ENCODE results near the gene DSCAML1. TPM values are rescaled to one million over a fixed set of nuclear protein-coding genes. Genes with fewer than 3 reads are reported as not detected.

Gene DSCAML1
- total and polyA plus RNA-seq, 2 of the 8 experiments (the other 6 are each of a cell fraction or from before 2014, with no cell fraction given), result 0.19 to 0.24 TPM

DNA sequence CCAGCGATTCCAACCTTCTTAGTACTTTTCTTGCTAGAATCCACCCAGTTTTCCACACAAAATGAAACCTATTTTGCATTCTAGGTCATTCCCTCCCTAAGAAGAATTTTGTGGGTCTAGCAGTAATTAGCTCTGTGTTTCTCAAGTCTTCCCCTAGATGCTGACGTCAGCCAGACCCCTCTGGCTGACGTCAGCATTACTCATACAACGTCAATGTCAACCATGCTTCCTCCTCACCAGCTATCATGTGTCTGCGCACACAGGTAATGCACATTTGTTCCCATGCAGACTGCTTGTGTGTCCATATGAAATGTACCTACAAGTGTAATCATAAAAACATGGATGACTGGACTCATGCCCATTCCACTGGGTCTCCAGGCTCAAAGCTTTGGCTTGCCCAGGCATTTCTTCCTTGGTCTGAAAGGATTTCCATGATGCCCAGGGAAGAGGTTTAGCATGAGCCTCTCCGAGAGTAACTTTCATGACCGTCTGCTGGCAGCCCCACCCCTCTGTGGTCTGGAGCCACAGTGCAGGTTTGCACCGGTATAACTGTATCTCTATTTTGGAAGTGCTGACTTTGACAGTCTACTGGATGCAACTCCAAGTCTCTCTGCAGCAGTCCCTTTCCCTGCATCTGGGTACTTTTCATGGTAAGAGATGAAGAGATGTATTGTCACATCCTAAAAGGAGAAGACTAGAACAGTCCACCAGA, 58.6 kb downstream of the DSCAML1 start:
- H2AFZ ChIP-seq (ENCODE audit: low read length), result no peak overlapping the region
- H4K20me1 ChIP-seq (replicated peaks in 1 of 2; ENCODE audit: control insufficient read depth in 1 of 2, insufficient read depth in 2 of 2, low read length in 2 of 2), result no peaks in the 10 kb centered on the region
- WGBS, 2 experiments (ENCODE audit: extremely low coverage in 1 of 2, insufficient coverage in 1 of 2, insufficient read length in 1 of 2, insufficient replicate concordance in 2 of 2, low coverage in 1 of 2, low lambda C conversion rate in 2 of 2, missing lambda C conversion rate in 1 of 2), result 84% methylated on average over 8 of the region's 8 CpGs; no CpG with 5 or more reads in 1 of the 2 experiments
- no peak overlapping the region for H2BK15ac ChIP-seq (ENCODE audit: low read length)
- H3K56ac ChIP-seq (replicated peaks; ENCODE audit: insufficient read length, low read depth, low read length), result no peak overlapping the region
- no peaks in the 10 kb centered on the region; a peak in 1 of 7 replicates for H3K27me3 ChIP-seq (replicated peaks in 1 of 4; ENCODE audit: control insufficient read depth in 3 of 4, extremely low read depth in 1 of 4, insufficient read depth in 3 of 4, low read length in 3 of 4)
- H3K18ac ChIP-seq (ENCODE audit: extremely low read depth, low read length), result no peak overlapping the region
- H4K8ac ChIP-seq (ENCODE audit: extremely low read depth, insufficient read depth, low read length), result no peak overlapping the region
- no peak overlapping the region for H3K4me2 ChIP-seq (ENCODE audit: insufficient read depth in 1 of 2, low read depth in 2 of 2, low read length in 2 of 2)
- H2BK12ac ChIP-seq (ENCODE audit: low read depth, low read length), result no peak overlapping the region
- H3K27ac ChIP-seq (ENCODE audit: low read depth, low read length), result no peak overlapping the region
- H3K9me3 ChIP-seq (ENCODE audit: insufficient read depth in 2 of 2, low read depth in 1 of 2, low read length in 1 of 2), result no peaks in the 10 kb centered on the region
- H3K79me2 ChIP-seq (ENCODE audit: control insufficient read depth in 1 of 2, insufficient read depth in 2 of 2, low read length in 2 of 2), result no peaks in the 10 kb centered on the region
- H3K23me2 ChIP-seq (ENCODE audit: low read depth, low read length), result no peaks in the 10 kb centered on the region
- FAIRE-seq, result no peak
- H3K36me3 ChIP-seq (ENCODE audit: control insufficient read depth in 2 of 4, insufficient read depth in 4 of 4, low read length in 3 of 4), result no peaks in the 10 kb centered on the region
- H3K4ac ChIP-seq (replicated peaks; ENCODE audit: insufficient read length, low read depth, low read length), result no peak overlapping the region
- H2BK20ac ChIP-seq (ENCODE audit: low read length), result no peak overlapping the region
- no peak for DNase-seq (ENCODE audit: low read depth in 1 of 2, low spot score in 2 of 2)
- CTCF ChIA-PET (ENCODE audit: partially characterized antibody), result no interaction called here
- no peak overlapping the region for H2AK5ac ChIP-seq (ENCODE audit: low read depth, low read length)
- no peak overlapping the region for H4K5ac ChIP-seq (ENCODE audit: insufficient read length, low read depth, low read length)
- no peak overlapping the region for H2BK5ac ChIP-seq (ENCODE audit: low read depth, low read length)
- peaks cover 0 to 10% (median 5%) of the 10 kb centered on the region in 4 experiments; a peak in 5 of 7 replicates for H3K4me1 ChIP-seq (replicated peaks in 1 of 4; ENCODE audit: control insufficient read depth in 3 of 4, insufficient read depth in 4 of 4, low read length in 3 of 4)
- H3K9ac ChIP-seq (replicated peaks in 1 of 4; ENCODE audit: extremely low read depth in 1 of 4, low read depth in 3 of 4, low read length in 3 of 4), result no peak overlapping the region
- H3K79me1 ChIP-seq (ENCODE audit: low read depth, low read length), result no peaks in the 10 kb centered on the region; the same call in 1 of the 2 replicates
- no peak overlapping the region for H3K14ac ChIP-seq (ENCODE audit: insufficient read length)
- H3K23ac ChIP-seq (ENCODE audit: insufficient read length), result no peak overlapping the region
- POLR2A ChIA-PET (ENCODE audit: partially characterized antibody), result no interaction called here
- no peak overlapping the region for H3K4me3 ChIP-seq (ENCODE audit: extremely low read depth in 1 of 4, insufficient read depth in 2 of 4, low read depth in 3 of 4, low read length in 4 of 4)
- no peak overlapping the region for H4K91ac ChIP-seq (replicated peaks; ENCODE audit: insufficient read length, low read length)
- no peak overlapping the region for H2BK120ac ChIP-seq (replicated peaks; ENCODE audit: low read depth, low read length)
- TF ChIP-seq SIRT6 (IDR thresholded peaks at IDR 0.05; ENCODE audit: low read length), result no peak
- no peak for TF ChIP-seq CHD2 (IDR thresholded peaks at IDR 0.05; ENCODE audit: low read length)
- TF ChIP-seq TBP (IDR thresholded peaks at IDR 0.05; ENCODE audit: low read depth, low read length), result no peak
- TF ChIP-seq, protein P1, sequence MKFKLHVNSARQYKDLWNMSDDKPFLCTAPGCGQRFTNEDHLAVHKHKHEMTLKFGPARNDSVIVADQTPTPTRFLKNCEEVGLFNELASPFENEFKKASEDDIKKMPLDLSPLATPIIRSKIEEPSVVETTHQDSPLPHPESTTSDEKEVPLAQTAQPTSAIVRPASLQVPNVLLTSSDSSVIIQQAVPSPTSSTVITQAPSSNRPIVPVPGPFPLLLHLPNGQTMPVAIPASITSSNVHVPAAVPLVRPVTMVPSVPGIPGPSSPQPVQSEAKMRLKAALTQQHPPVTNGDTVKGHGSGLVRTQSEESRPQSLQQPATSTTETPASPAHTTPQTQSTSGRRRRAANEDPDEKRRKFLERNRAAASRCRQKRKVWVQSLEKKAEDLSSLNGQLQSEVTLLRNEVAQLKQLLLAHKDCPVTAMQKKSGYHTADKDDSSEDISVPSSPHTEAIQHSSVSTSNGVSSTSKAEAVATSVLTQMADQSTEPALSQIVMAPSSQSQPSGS (IDR thresholded peaks at IDR 0.05; ENCODE audit: low read length), result no peak
- no peak for TF ChIP-seq CBX5 (IDR thresholded peaks at IDR 0.05; ENCODE audit: low read depth, low read length)
- no peak for TF ChIP-seq CEBPB (IDR thresholded peaks at IDR 0.05; ENCODE audit: low read depth, low read length)
- no peak for TF ChIP-seq RAD21 (IDR thresholded peaks at IDR 0.05 in 1 of 2, conservative IDR thresholded peaks at IDR 0.05 in 1 of 2; ENCODE audit: low read depth in 2 of 2, low read length in 2 of 2)

Data from H1 (cell line).